Upper lobe of left lung (tissue), 4 donors: ENCODE data around the gene TNKS2.

Experiments
- CTCF ChIP-seq, 6 experiments: fragments of 450-650 bp in 4 of 6; fragments of 200-600 bp in 2 of 6; sonication (generic) in 2 of 6; IDR thresholded peaks; one replicate each; pipeline ENCODE4 v1.5.1; 2016 to 2019; ENCODE audit warnings: antibody characterized with exemption in 6 of 6
- POLR2A ChIP-seq, 4 donors: fragments of 450-650 bp; IDR thresholded peaks; one replicate each; pipeline ENCODE4 v1.5.1; 2016 to 2017; ENCODE audit warnings: antibody characterized with exemption in 4 of 4, mild to moderate bottlenecking in 2 of 4
- POLR2AphosphoS5 ChIP-seq, 2 donors: sonication (generic); formaldehyde crosslinking; IDR thresholded peaks; one replicate each; pipeline ENCODE4 v1.5.1; 2017; ENCODE audit warnings: antibody characterized with exemption in 2 of 2

DNA sequence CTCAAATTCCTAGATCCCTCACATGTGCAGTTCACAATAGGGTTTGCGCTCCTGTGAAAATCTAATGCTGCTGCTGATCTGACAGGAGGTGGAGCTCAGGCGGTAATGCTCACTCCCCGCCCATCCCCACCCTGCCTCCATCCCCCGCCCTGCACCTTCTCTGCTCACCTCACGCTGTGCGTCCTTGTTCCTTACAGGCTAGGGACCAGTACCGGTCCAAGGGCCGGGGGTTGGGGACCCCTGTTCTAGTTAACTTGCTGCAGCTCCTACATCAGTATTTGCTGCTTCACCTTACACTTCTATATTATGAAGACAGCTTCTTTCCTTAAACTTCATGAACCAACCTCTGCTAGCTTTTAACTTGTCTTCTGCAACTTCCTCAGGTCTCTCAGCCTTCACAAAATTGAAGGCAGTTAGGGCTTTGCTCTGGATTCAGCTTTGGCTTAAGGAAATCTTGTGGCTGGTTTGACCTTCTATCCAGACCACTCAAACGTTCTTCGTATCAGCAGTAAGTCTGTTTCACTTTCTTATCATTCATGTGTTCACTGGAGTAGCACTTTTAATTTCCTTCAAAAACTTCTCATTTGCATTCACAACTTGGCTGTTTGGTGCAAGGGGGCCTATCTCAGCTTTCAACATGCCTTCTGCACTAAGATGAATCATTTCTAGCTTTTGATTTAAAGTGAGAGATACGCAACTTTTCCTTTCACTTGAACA is 1.7 kb upstream of the TNKS2 start:
- TF ChIP-seq CTCF (IDR thresholded peaks at IDR 0.05) (no peak), POLR2A (IDR thresholded peaks at IDR 0.05) (no peak), POLR2AphosphoS5 (IDR thresholded peaks at IDR 0.05) (no peak)
